OCI-LY1 (cell line): ENCODE results near the gene CLIP3.

Experiments
- EZH2 ChIP-seq: fragments of 200-600 bp; sonication (generic), shearing (Covaris generic); IDR thresholded peaks from 2 replicates; pipeline ENCODE4 v1.8.0; 2017; ENCODE audit warnings: borderline replicate concordance, mixed run types, mild to moderate bottlenecking, antibody characterized with exemption, low read length, moderate library complexity, mixed read lengths
- TF ChIP-seq, protein P1 (sequence below): fragments of 200-600 bp; sonication (generic), shearing (Covaris generic); IDR thresholded peaks from 2 replicates; pipeline ENCODE4 v1.5.1; 2017; ENCODE audit warnings: mild to moderate bottlenecking, antibody characterized with exemption, low read length, moderate library complexity, mixed read lengths

- no peak for TF ChIP-seq EZH2
- TF ChIP-seq, protein P1, sequence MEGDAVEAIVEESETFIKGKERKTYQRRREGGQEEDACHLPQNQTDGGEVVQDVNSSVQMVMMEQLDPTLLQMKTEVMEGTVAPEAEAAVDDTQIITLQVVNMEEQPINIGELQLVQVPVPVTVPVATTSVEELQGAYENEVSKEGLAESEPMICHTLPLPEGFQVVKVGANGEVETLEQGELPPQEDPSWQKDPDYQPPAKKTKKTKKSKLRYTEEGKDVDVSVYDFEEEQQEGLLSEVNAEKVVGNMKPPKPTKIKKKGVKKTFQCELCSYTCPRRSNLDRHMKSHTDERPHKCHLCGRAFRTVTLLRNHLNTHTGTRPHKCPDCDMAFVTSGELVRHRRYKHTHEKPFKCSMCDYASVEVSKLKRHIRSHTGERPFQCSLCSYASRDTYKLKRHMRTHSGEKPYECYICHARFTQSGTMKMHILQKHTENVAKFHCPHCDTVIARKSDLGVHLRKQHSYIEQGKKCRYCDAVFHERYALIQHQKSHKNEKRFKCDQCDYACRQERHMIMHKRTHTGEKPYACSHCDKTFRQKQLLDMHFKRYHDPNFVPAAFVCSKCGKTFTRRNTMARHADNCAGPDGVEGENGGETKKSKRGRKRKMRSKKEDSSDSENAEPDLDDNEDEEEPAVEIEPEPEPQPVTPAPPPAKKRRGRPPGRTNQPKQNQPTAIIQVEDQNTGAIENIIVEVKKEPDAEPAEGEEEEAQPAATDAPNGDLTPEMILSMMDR: no peak
These were observed 19.2 kb downstream of the CLIP3 start for GRCh38 chr19:36013280-36014011.
